OCI-LY7 (cell line): Measurements from ENCODE around the gene PPA1.

Source experiments
- CTCF ChIP-seq: fragments of 200-600 bp; sonication (generic); conservative IDR thresholded peaks from 2 replicates; pipeline ENCODE4 v1.5.1; 2014; ENCODE audit warnings: mild to moderate bottlenecking, antibody characterized with exemption, low read length, moderate library complexity, mixed read lengths
- EZH2phosphoT487 ChIP-seq: fragments of 200-600 bp; sonication (generic); IDR thresholded peaks from 2 replicates; pipeline ENCODE4 v1.6.1; 2018; ENCODE audit warnings: low read depth, borderline replicate concordance, mild to moderate bottlenecking, mixed run types, antibody characterized with exemption, low read length, moderate library complexity, mixed read lengths

GRCh38 chr10:70260734-70261133, 27.5 kb upstream of the PPA1 start:
- TF ChIP-seq CTCF: no peak
- no peak for TF ChIP-seq EZH2phosphoT487
